GM23338 (cell line): ENCODE data around the gene KRT81. TPM values are rescaled to one million over a fixed set of nuclear protein-coding genes. Genes with fewer than 3 reads are reported as not detected.
A peak's percentile ranks its signal among the peaks of the same experiment; 100 is the strongest.

Experiments
- ATAC-seq: fragments of 200-7000 bp; cut with Tn5 transposase; 3 replicates; pipeline ENCODE4 v1.9.1; 2020
- DNase-seq: peaks from one replicate; pipeline ENCODE4 v3.0.0-alpha.2; 2015; ENCODE audit warnings: low spot score
- H2AFZ ChIP-seq: fragments of 200-600 bp; sonication (generic); 2 replicates; pipeline ENCODE4 v1.8.0; 2016; ENCODE audit warnings: antibody characterized with exemption, mild to moderate bottlenecking, moderate library complexity
- H3F3A ChIP-seq: fragments of 200-600 bp; sonication (generic); replicated peaks from 2 replicates; pipeline ENCODE4 v1.8.0; 2017; ENCODE audit warnings: antibody characterized with exemption, mixed run types, low read depth
- H3K27ac ChIP-seq: fragments of 200-600 bp; sonication (generic); 2 replicates; pipeline ENCODE4 v1.6.1; 2016; ENCODE audit warnings: low read depth
- H3K27me3 ChIP-seq: fragments of 200-600 bp; sonication (generic); 2 replicates; pipeline ENCODE4 v1.8.0; 2016; ENCODE audit warnings: mild to moderate bottlenecking, mixed run types, moderate library complexity; ENCODE audit not compliant: insufficient read depth
- H3K36me3 ChIP-seq: fragments of 200-600 bp; sonication (generic); 2 replicates; pipeline ENCODE4 v1.8.0; 2016; ENCODE audit warnings: mild to moderate bottlenecking; ENCODE audit not compliant: insufficient read depth
- H3K4me1 ChIP-seq: fragments of 200-600 bp; sonication (generic); 2 replicates; pipeline ENCODE4 v1.8.0; 2016; ENCODE audit warnings: mild to moderate bottlenecking, moderate library complexity; ENCODE audit not compliant: insufficient read depth
- H3K4me2 ChIP-seq: fragments of 200-600 bp; sonication (generic); 2 replicates; pipeline ENCODE4 v1.7.1; 2017; ENCODE audit warnings: mixed run types
- H3K4me3 ChIP-seq: fragments of 200-600 bp; sonication (generic); 2 replicates; pipeline ENCODE4 v1.6.1; 2016; ENCODE audit warnings: mixed run types
- H3K79me2 ChIP-seq: fragments of 200-600 bp; sonication (generic); replicated peaks from 2 replicates; pipeline ENCODE4 v1.8.0; 2017; ENCODE audit warnings: mild to moderate bottlenecking; ENCODE audit not compliant: insufficient read depth
- H3K9me2 ChIP-seq: fragments of 200-600 bp; sonication (generic); 2 replicates; pipeline ENCODE4 v1.8.0; 2017; ENCODE audit not compliant: insufficient read depth
- H4K20me1 ChIP-seq: fragments of 200-600 bp; sonication (generic); replicated peaks from 2 replicates; pipeline ENCODE4 v1.8.0; 2017; ENCODE audit warnings: mild to moderate bottlenecking; ENCODE audit not compliant: insufficient read depth
- H3K27ac Mint-ChIP-seq: 2 replicates; pipeline ENCODE4 v1.8.0; 2020; ENCODE audit warnings: inconsistent platforms, mild to moderate bottlenecking, moderate library complexity, mixed read lengths
- H3K27me3 Mint-ChIP-seq: 3 replicates; pipeline ENCODE4 v1.8.0; 2022; ENCODE audit warnings: low read depth, mild to moderate bottlenecking, moderate library complexity, mixed read lengths, inconsistent platforms; ENCODE audit not compliant: insufficient read depth, poor library complexity
- H3K36me3 Mint-ChIP-seq: 3 replicates; pipeline ENCODE4 v1.8.0; 2021; ENCODE audit warnings: low read depth, mild to moderate bottlenecking, inconsistent platforms, moderate library complexity, mixed read lengths
- H3K4me1 Mint-ChIP-seq: 3 replicates; pipeline ENCODE4 v1.8.0; 2020; ENCODE audit warnings: mild to moderate bottlenecking, inconsistent platforms, mixed read lengths
- H3K4me3 Mint-ChIP-seq: 3 replicates; pipeline ENCODE4 v1.8.0; 2021; ENCODE audit warnings: moderate library complexity, mild to moderate bottlenecking, inconsistent platforms, mixed read lengths
- H3K9me3 Mint-ChIP-seq: 3 replicates; pipeline ENCODE4 v1.8.0; 2020; ENCODE audit warnings: moderate library complexity, mild to moderate bottlenecking, inconsistent platforms, mixed read lengths
- CREB1 ChIP-seq: fragments of 250-450 bp; sonication (Bioruptor Pico); IDR thresholded peaks from 2 replicates; pipeline ENCODE4 v1.5.0; 2020; ENCODE audit warnings: low read depth, mild to moderate bottlenecking, moderate library complexity
- EZH2phosphoT487 ChIP-seq: fragments of 200-600 bp; sonication (generic); IDR thresholded peaks from one replicate; pipeline ENCODE4 v1.8.1; 2018; ENCODE audit warnings: antibody characterized with exemption; ENCODE audit not compliant: unreplicated experiment
- JUNB ChIP-seq: IDR thresholded peaks from one replicate; pipeline ENCODE4 v1.6.1; 2016; ENCODE audit warnings: antibody characterized with exemption; ENCODE audit not compliant: unreplicated experiment
- REST ChIP-seq: IDR thresholded peaks from one replicate; pipeline ENCODE4 v1.6.1; 2018; ENCODE audit warnings: antibody characterized with exemption; ENCODE audit not compliant: unreplicated experiment
- STAT1 ChIP-seq: IDR thresholded peaks from one replicate; pipeline ENCODE4 v1.6.1; 2016; ENCODE audit warnings: antibody characterized with exemption; ENCODE audit not compliant: unreplicated experiment
- ZNF331 ChIP-seq: fragments of 250-450 bp; sonication (Bioruptor Pico); IDR thresholded peaks from 2 replicates; pipeline ENCODE4 v1.5.0; 2020; ENCODE audit warnings: low read depth, mild to moderate bottlenecking, moderate library complexity
- polyA plus RNA-seq: library from polyadenylated mRNA; unstranded; fragments of >200 nt; fragmentation: Nextera tagmentation; extraction: Ambion mirVana; gene quantifications from 2 replicates; pipeline ENCODE4 v1.2.1, GENCODE V29; 2016
- total RNA-seq: library from RNA; depleted of rRNA; stranded (reverse); fragments of >200 nt; shearing (Covaris generic); gene quantifications from 2 replicates; pipeline ENCODE4 v1.2.3, GENCODE V29; 2014
- TF ChIP-seq, protein P1 (sequence below), 2 experiments: fragments of 200-600 bp in 1 of 2; sonication (generic) in 1 of 2; conservative IDR thresholded peaks; 2 replicates each; pipeline versions ENCODE4 v1.5.1 to v1.6.1; 2016 to 2017; ENCODE audit warnings: antibody characterized with exemption in 2 of 2, low read depth in 2 of 2, mild to moderate bottlenecking in 2 of 2, moderate library complexity in 1 of 2

Gene KRT81
- total and polyA plus RNA-seq, 2 experiments from 2014 or later: not detected

DNA sequence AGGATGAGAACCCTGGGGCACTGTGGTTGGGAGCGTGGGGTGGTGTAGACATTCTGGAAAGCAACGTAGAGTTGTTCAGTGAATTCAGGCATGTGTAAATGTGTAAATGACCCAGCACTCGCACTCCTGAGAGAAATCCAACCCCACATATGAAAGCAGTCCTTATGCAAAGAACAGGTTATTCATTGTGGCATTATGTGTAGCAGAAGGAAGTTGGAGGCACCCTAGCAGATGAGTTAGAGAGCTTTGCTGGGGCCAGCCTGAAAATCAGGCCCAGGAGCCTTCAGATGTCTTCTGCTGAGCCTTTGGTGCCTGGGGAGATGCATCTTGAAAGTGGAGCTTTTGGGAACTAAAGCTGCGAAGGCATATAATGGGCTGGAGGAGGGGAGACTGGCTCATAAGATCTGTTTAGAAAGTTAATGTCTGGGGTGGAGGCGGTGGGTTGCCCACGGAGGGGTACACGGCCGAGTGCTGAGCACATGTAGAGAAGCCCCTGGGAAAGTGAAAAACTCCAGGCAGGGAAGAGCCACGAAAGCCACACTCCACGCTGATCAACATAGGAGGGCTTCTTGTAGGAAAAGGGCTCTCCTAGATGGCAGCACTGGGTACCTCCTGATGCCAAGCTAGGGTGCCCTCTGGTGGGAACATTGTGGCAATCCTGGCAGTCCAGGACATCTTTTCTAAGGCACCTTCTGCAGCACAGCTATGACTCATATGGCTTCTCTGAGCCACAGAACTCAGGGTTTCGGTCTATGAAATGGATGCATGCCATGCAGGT is 35.9 kb upstream of the KRT81 start:
- Histone ChIP-seq H4K20me1 (no peaks in the 10 kb centered on the region), H3K4me3 (no peak overlapping the region), H3K4me1 (no peaks in the 10 kb centered on the region), H2AFZ (no peak overlapping the region), H3K36me3 (no peaks in the 10 kb centered on the region), H3K79me2 (no peaks in the 10 kb centered on the region), H3K27ac (no peak overlapping the region), H3K4me2 (no peak overlapping the region), H3F3A (no peaks in the 10 kb centered on the region), H3K9me2 (no peaks in the 10 kb centered on the region), H3K27me3 (no peaks in the 10 kb centered on the region)
- Mint-ChIP-seq H3K36me3 (no peaks in the 10 kb centered on the region), H3K9me3 (no peaks in the 10 kb centered on the region), H3K4me1 (peaks cover 7% of the 10 kb centered on the region; the same call in 2 of the 3 replicates), H3K4me3 (no peak overlapping the region), H3K27me3 (peaks cover 8% of the 10 kb centered on the region), H3K27ac (no peak overlapping the region)
- ATAC-seq (peak; percentile 97), DNase-seq (peak; percentile 90)
- TF ChIP-seq, protein P1, sequence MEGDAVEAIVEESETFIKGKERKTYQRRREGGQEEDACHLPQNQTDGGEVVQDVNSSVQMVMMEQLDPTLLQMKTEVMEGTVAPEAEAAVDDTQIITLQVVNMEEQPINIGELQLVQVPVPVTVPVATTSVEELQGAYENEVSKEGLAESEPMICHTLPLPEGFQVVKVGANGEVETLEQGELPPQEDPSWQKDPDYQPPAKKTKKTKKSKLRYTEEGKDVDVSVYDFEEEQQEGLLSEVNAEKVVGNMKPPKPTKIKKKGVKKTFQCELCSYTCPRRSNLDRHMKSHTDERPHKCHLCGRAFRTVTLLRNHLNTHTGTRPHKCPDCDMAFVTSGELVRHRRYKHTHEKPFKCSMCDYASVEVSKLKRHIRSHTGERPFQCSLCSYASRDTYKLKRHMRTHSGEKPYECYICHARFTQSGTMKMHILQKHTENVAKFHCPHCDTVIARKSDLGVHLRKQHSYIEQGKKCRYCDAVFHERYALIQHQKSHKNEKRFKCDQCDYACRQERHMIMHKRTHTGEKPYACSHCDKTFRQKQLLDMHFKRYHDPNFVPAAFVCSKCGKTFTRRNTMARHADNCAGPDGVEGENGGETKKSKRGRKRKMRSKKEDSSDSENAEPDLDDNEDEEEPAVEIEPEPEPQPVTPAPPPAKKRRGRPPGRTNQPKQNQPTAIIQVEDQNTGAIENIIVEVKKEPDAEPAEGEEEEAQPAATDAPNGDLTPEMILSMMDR (conservative IDR thresholded peaks at IDR 0.05; ENCODE audit: low read depth in 2 of 2): peak; percentile 86 to 100
- TF ChIP-seq CREB1 (CRISPR knock-in tag): no peak

GRCh38 chr12:52324153-52324444 is 32.8 kb upstream of the KRT81 start:
- DNase-seq: no peak
- TF ChIP-seq CREB1 (CRISPR knock-in tag) (no peak), ZNF331 (CRISPR knock-in tag) (no peak), REST (no peak), JUNB (no peak), STAT1 (no peak), EZH2phosphoT487 (no peak)
- TF ChIP-seq, protein P1 (conservative IDR thresholded peaks at IDR 0.05; ENCODE audit: low read depth in 2 of 2): no peak

More at GRCh38 chr12:52324153-52324444, 32.8 kb upstream of the KRT81 start:
- Histone ChIP-seq H3F3A (no peaks in the 10 kb centered on the region), H3K27ac (no peak overlapping the region), H3K9me2 (no peaks in the 10 kb centered on the region), H2AFZ (no peak overlapping the region), H3K4me1 (no peaks in the 10 kb centered on the region), H3K4me2 (no peak overlapping the region), H4K20me1 (no peaks in the 10 kb centered on the region), H3K36me3 (no peaks in the 10 kb centered on the region), H3K79me2 (no peaks in the 10 kb centered on the region), H3K27me3 (no peaks in the 10 kb centered on the region), H3K4me3 (no peak overlapping the region)
- H3K27me3 Mint-ChIP-seq: peaks cover 11% of the 10 kb centered on the region
- peaks cover 7% of the 10 kb centered on the region; the same call in 2 of the 3 replicates for H3K4me1 Mint-ChIP-seq
- no peaks in the 10 kb centered on the region for H3K36me3 Mint-ChIP-seq
- no peak overlapping the region for H3K27ac Mint-ChIP-seq
- no peaks in the 10 kb centered on the region for H3K9me3 Mint-ChIP-seq
- H3K4me3 Mint-ChIP-seq: no peak overlapping the region
- no peak for ATAC-seq
